ENCODE results near the gene IFT172. TPM values are rescaled to one million over a fixed set of nuclear protein-coding genes. Genes with fewer than 3 reads are reported as not detected.

Gene IFT172
- total and polyA plus RNA-seq, 2 donors (not counting 1 experiment from before 2014, with no cell fraction given), result 21.4 to 33.3 TPM

Small RNAs within 50 kb of the gene (small RNA-seq; reads per million reads assigned to genes)
- gene RNU6-986P (ENCODE audit: insufficient read length, low read depth, low replicate concordance), result not detected

Other genes starting within 250 kb of the IFT172 start
- gene SLC30A3, start 226.7 kb downstream of the IFT172 start, total RNA-seq, result not detected in 2 replicates
- 0.07 and 0.09 TPM in 2 replicates for gene SLC30A3, start 226.7 kb downstream of the IFT172 start, polyA plus RNA-seq
- gene DNAJC5G, start 214.3 kb downstream of the IFT172 start, total RNA-seq, result 0.39 TPM in 1 of 2 replicates, not detected in the other
- gene DNAJC5G, start 214.3 kb downstream of the IFT172 start, polyA plus RNA-seq, result not detected in 2 replicates
- gene TRIM54, start 207.3 kb downstream of the IFT172 start, total RNA-seq, result not detected in 2 replicates
- gene TRIM54, start 207.3 kb downstream of the IFT172 start, polyA plus RNA-seq, result not detected in 2 replicates
- 2.7 and 3.6 TPM in 2 replicates for gene UCN, start 181.3 kb downstream of the IFT172 start, total RNA-seq
- 4.3 and 4.5 TPM in 2 replicates for gene UCN, start 181.3 kb downstream of the IFT172 start, polyA plus RNA-seq
- gene MPV17, start 166.6 kb downstream of the IFT172 start, total RNA-seq, result 103 and 111 TPM in 2 replicates
- gene MPV17, start 166.6 kb downstream of the IFT172 start, polyA plus RNA-seq, result 137 and 148 TPM in 2 replicates
- gene GTF3C2, start 133.0 kb downstream of the IFT172 start, total RNA-seq, result 114 and 121 TPM in 2 replicates
- 84.8 and 91.4 TPM in 2 replicates for gene GTF3C2, start 133.0 kb downstream of the IFT172 start, polyA plus RNA-seq
- gene EIF2B4, start 119.4 kb downstream of the IFT172 start, total RNA-seq, result 50.5 and 56.7 TPM in 2 replicates
- 33.8 and 47.7 TPM in 2 replicates for gene EIF2B4, start 119.4 kb downstream of the IFT172 start, polyA plus RNA-seq
- 158 and 162 TPM in 2 replicates for gene SNX17, start 119.1 kb downstream of the IFT172 start, total RNA-seq
- 79.6 and 103 TPM in 2 replicates for gene SNX17, start 119.1 kb downstream of the IFT172 start, polyA plus RNA-seq
- 29.0 and 31.7 TPM in 2 replicates for gene ZNF513, start 109.0 kb downstream of the IFT172 start, total RNA-seq
- 29.5 and 36.8 TPM in 2 replicates for gene ZNF513, start 109.0 kb downstream of the IFT172 start, polyA plus RNA-seq
- 45.5 and 48.9 TPM in 2 replicates for gene PPM1G, start 80.2 kb downstream of the IFT172 start, total RNA-seq
- 23.7 and 27.1 TPM in 2 replicates for gene PPM1G, start 80.2 kb downstream of the IFT172 start, polyA plus RNA-seq
- 109 and 115 TPM in 2 replicates for gene NRBP1, start 61.1 kb downstream of the IFT172 start, total RNA-seq
- gene NRBP1, start 61.1 kb downstream of the IFT172 start, polyA plus RNA-seq, result 69.2 and 105 TPM in 2 replicates
- gene KRTCAP3, start 47.4 kb downstream of the IFT172 start, total RNA-seq, result 15.0 and 16.5 TPM in 2 replicates
- gene KRTCAP3, start 47.4 kb downstream of the IFT172 start, polyA plus RNA-seq, result 8.6 TPM in 2 replicates
- gene FNDC4, start 5.5 kb upstream of the IFT172 start, total RNA-seq, result not detected in 2 replicates
- 0.17 and 0.31 TPM in 2 replicates for gene FNDC4, start 5.5 kb upstream of the IFT172 start, polyA plus RNA-seq
- gene GCKR, start 7.1 kb upstream of the IFT172 start, total RNA-seq, result not detected in 2 replicates
- gene GCKR, start 7.1 kb upstream of the IFT172 start, polyA plus RNA-seq, result not detected in 2 replicates
- 65.2 and 72.3 TPM in 2 replicates for gene ZNF512, start 93.3 kb upstream of the IFT172 start, total RNA-seq
- 26.4 and 33.3 TPM in 2 replicates for gene ZNF512, start 93.3 kb upstream of the IFT172 start, polyA plus RNA-seq
- gene CCDC121, start 139.3 kb upstream of the IFT172 start, total RNA-seq, result 1.3 and 2.2 TPM in 2 replicates
- 0.65 and 0.95 TPM in 2 replicates for gene CCDC121, start 139.3 kb upstream of the IFT172 start, polyA plus RNA-seq
- gene GPN1, start 139.3 kb upstream of the IFT172 start, total RNA-seq, result 26.0 and 27.8 TPM in 2 replicates
- 17.4 and 17.5 TPM in 2 replicates for gene GPN1, start 139.3 kb upstream of the IFT172 start, polyA plus RNA-seq
- gene SUPT7L, start 173.9 kb upstream of the IFT172 start, total RNA-seq, result 40.2 and 40.7 TPM in 2 replicates
- gene SUPT7L, start 173.9 kb upstream of the IFT172 start, polyA plus RNA-seq, result 42.4 and 56.9 TPM in 2 replicates
- 23.1 and 25.6 TPM in 2 replicates for gene SLC4A1AP, start 174.1 kb upstream of the IFT172 start, total RNA-seq
- gene SLC4A1AP, start 174.1 kb upstream of the IFT172 start, polyA plus RNA-seq, result 8.9 and 14.7 TPM in 2 replicates

All from B cell (primary cell).